ENCODE measurements around the gene TNRC6A. TPM values are rescaled to one million over a fixed set of nuclear protein-coding genes. Genes with fewer than 3 reads are reported as not detected.

TNRC6A gene
- total RNA-seq, 1 donor from 2014 or later: 92.5 TPM

DNA sequence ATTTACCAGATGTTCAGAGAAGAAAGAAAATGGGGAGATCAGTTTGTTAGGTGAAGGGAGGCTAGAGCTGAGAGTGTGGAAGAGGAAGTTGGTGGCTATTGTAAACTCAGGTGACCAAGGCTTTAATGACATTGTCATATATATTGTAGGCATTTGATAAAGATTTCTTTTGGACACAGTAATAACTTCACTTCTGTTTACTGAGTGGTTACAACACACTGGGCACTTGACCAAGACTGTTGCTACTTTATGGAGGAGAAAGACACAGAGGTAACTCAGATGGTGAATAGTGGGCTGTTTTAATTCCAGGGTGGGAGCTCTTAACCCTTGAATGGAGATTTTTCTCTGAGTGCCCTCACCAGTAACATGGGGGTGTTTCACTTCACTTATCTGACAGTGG is 46.0 kb downstream of the TNRC6A start:
- Mint-ChIP-seq H3K4me1 (ENCODE audit: low read depth) (no peaks in the 10 kb centered on the region), H3K4me3 (ENCODE audit: low read depth) (no peak overlapping the region), H3K27ac (no peak overlapping the region), H3K27me3 (no peaks in the 10 kb centered on the region), H3K36me3 (ENCODE audit: insufficient read depth) (peaks cover 23% of the 10 kb centered on the region), H3K9me3 (ENCODE audit: low read depth) (no peaks in the 10 kb centered on the region)
- TF ChIP-seq, protein P1, sequence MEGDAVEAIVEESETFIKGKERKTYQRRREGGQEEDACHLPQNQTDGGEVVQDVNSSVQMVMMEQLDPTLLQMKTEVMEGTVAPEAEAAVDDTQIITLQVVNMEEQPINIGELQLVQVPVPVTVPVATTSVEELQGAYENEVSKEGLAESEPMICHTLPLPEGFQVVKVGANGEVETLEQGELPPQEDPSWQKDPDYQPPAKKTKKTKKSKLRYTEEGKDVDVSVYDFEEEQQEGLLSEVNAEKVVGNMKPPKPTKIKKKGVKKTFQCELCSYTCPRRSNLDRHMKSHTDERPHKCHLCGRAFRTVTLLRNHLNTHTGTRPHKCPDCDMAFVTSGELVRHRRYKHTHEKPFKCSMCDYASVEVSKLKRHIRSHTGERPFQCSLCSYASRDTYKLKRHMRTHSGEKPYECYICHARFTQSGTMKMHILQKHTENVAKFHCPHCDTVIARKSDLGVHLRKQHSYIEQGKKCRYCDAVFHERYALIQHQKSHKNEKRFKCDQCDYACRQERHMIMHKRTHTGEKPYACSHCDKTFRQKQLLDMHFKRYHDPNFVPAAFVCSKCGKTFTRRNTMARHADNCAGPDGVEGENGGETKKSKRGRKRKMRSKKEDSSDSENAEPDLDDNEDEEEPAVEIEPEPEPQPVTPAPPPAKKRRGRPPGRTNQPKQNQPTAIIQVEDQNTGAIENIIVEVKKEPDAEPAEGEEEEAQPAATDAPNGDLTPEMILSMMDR (IDR thresholded peaks at IDR 0.05; ENCODE audit: unreplicated experiment): no peak
- DNase-seq (ENCODE audit: low spot score, unreplicated experiment): no peak

DNA sequence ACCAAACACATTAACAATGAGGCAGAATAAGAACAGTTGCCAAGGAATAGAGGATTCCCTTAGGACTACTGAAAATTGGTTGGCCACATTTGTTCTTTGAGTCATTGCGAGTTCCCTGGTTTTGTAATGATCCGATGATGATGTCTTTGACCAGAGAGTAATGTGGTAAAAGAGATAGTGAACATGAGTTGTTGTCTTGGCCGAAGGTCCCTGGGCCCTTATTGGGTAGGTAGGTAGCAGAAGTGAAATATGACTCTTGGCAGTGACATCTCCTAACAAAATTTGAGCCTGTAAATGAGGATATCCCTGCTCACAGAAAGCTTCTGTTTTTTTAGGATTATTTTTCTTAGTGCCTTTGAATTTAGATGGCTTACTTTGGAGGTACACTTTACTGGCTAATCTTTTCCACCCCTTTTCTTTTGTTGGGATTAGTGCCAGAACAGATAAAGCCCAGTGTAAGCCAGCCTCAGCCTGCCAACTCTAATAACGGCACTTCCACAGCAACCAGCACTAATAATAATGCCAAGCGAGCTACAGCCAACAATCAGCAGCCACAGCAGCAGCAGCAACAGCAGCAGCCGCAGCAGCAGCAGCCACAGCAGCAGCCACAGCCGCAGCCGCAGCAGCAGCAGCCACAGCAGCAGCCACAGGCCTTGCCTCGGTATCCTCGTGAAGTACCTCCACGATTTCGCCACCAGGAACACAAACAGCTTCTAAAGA is 47.2 kb downstream of the TNRC6A start:
- Mint-ChIP-seq H3K27ac (no peak overlapping the region), H3K4me1 (ENCODE audit: low read depth) (no peaks in the 10 kb centered on the region), H3K9me3 (ENCODE audit: low read depth) (no peaks in the 10 kb centered on the region), H3K27me3 (no peaks in the 10 kb centered on the region), H3K36me3 (ENCODE audit: insufficient read depth) (peaks cover 27% of the 10 kb centered on the region), H3K4me3 (ENCODE audit: low read depth) (no peak overlapping the region)
- TF ChIP-seq, protein P1 (IDR thresholded peaks at IDR 0.05; ENCODE audit: unreplicated experiment): no peak
- no peak for DNase-seq (ENCODE audit: low spot score, unreplicated experiment)

DNA sequence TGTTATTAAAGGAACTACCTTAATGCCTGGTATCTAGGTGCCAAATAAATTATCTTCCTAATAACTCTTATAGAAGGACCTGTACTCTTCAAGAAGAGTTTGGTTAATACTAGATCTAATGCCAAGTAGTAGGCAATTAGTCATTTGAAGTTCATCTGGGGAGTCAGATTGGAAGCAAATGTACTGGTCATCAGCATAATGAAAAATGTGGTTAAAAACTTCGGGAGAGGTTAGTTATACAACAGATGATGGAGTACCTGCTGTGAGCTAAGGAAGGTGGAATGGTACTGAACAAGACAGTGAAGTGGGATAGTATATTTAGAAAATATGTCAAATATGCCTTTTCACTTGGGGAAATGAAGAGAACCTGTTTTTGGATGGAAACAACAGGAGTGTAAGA is 49.2 kb downstream of the TNRC6A start:
- no peak overlapping the region for H3K27ac Mint-ChIP-seq
- H3K36me3 Mint-ChIP-seq (ENCODE audit: insufficient read depth): peaks cover 26% of the 10 kb centered on the region
- no peak overlapping the region for H3K4me3 Mint-ChIP-seq (ENCODE audit: low read depth)

GRCh38 chr16:24781256-24781655 is 51.8 kb downstream of the TNRC6A start:
- no peaks in the 10 kb centered on the region for H3K27me3 Mint-ChIP-seq
- H3K4me1 Mint-ChIP-seq (ENCODE audit: low read depth): no peaks in the 10 kb centered on the region
- H3K4me3 Mint-ChIP-seq (ENCODE audit: low read depth): no peak overlapping the region
- H3K27ac Mint-ChIP-seq: peak overlapping the region; percentile 19
- H3K9me3 Mint-ChIP-seq (ENCODE audit: low read depth): no peaks in the 10 kb centered on the region
- TF ChIP-seq, protein P1 (IDR thresholded peaks at IDR 0.05; ENCODE audit: unreplicated experiment): no peak
- DNase-seq (ENCODE audit: low spot score, unreplicated experiment): no peak
- peaks cover 34% of the 10 kb centered on the region for H3K36me3 Mint-ChIP-seq (ENCODE audit: insufficient read depth)

More for the DNA sequence above, 49.2 kb downstream of the TNRC6A start:
- TF ChIP-seq, protein P1 (IDR thresholded peaks at IDR 0.05; ENCODE audit: unreplicated experiment): no peak
- no peaks in the 10 kb centered on the region for H3K9me3 Mint-ChIP-seq (ENCODE audit: low read depth)
- H3K4me1 Mint-ChIP-seq (ENCODE audit: low read depth): no peaks in the 10 kb centered on the region
- DNase-seq (ENCODE audit: low spot score, unreplicated experiment): no peak
- H3K27me3 Mint-ChIP-seq: no peaks in the 10 kb centered on the region

DNA sequence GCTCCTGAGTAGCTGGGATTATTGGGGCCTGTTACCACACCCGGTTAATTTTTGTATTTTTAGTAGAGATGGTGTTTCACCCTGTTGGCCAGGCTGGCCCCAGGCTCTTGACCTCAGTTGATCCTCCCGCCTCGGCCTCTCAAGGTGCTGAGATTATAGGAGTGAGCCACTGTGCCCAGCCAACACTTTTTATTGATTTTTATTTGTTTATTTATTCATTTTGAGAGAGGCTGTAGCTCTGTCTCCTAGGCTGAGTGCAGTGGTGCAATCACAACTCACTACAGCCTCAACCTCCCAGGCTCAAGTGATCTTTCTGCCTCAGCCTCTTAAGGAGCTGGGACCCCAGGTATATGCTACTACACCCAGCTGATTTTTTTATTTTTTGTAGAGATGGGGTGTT is 54.7 kb downstream of the TNRC6A start:
- no peaks in the 10 kb centered on the region for H3K9me3 Mint-ChIP-seq (ENCODE audit: low read depth)
- DNase-seq (ENCODE audit: low spot score, unreplicated experiment): no peak
- no peaks in the 10 kb centered on the region for H3K27me3 Mint-ChIP-seq
- peaks cover 34% of the 10 kb centered on the region for H3K36me3 Mint-ChIP-seq (ENCODE audit: insufficient read depth)
- no peaks in the 10 kb centered on the region for H3K4me1 Mint-ChIP-seq (ENCODE audit: low read depth)
- peak overlapping the region; percentile 7 for H3K27ac Mint-ChIP-seq
- TF ChIP-seq, protein P1 (IDR thresholded peaks at IDR 0.05; ENCODE audit: unreplicated experiment): no peak
- H3K4me3 Mint-ChIP-seq (ENCODE audit: low read depth): no peak overlapping the region

Measured in progenitor cell of endocrine pancreas (in vitro differentiated cells).